Measurements from ENCODE around the gene LPP.

- no peak for TF ChIP-seq GABPA (IDR thresholded peaks at IDR 0.05; ENCODE audit: low read depth)
- TF ChIP-seq CTCF (IDR thresholded peaks at IDR 0.05; ENCODE audit: insufficient read depth, low read length), result no peak
- TF ChIP-seq REST (IDR thresholded peaks at IDR 0.05; ENCODE audit: insufficient replicate concordance, low read depth), result no peak
Observed at GRCh38 chr3:188179006-188179966, 25.3 kb downstream of the LPP start.
